ENCODE data around the gene TRAPPC5. TPM values are rescaled to one million over a fixed set of nuclear protein-coding genes. Genes with fewer than 3 reads are reported as not detected.

The TRAPPC5 gene
- total RNA-seq, 1 experiment from 2014 or later, result 101 TPM

DNA sequence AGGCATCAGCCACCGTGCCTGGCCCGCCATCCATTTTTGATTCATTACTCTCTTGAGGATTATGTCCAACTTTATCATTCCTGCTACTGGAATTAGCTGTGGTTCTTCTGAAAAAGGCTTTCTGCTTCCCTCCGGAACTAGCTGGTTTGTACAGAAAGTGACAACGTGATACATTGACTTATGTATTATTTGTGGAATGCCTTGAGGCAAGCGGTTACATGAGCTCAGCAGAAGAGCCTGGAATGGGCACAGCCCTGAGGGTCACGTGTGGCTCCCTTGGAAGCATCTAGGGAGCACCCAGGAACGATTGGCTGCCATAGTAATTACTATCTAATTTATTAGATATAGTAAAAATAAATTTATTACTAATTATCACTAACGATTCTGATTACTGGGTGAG, 26.2 kb upstream of the TRAPPC5 start:
- Histone ChIP-seq H3K9ac (ENCODE audit: low read length) (no peak overlapping the region), H3K4me3 (replicated peaks in 1 of 2; ENCODE audit: low read depth in 1 of 2, low read length in 2 of 2) (no peak overlapping the region), H3K36me3 (ENCODE audit: control insufficient read depth in 1 of 2, insufficient read depth in 2 of 2, low read length in 2 of 2) (no peaks in the 10 kb centered on the region), H3K9me2 (ENCODE audit: insufficient read depth) (no peaks in the 10 kb centered on the region), H3K79me2 (ENCODE audit: insufficient read depth, low read length) (no peaks in the 10 kb centered on the region), H3K27me3 (ENCODE audit: insufficient read depth, low read length) (no peaks in the 10 kb centered on the region), H2AFZ (ENCODE audit: low read depth, low read length, poor library complexity, severe bottlenecking) (no peak overlapping the region), H3K4me2 (ENCODE audit: low read length) (no peak overlapping the region), H3K9me3 (ENCODE audit: control insufficient read depth in 1 of 2, insufficient read depth in 1 of 2, low read depth in 1 of 2, low read length in 2 of 2) (no peaks in the 10 kb centered on the region), H4K20me1 (ENCODE audit: insufficient read depth) (no peaks in the 10 kb centered on the region), H3K27ac (ENCODE audit: low read depth, low read length) (no peak overlapping the region), H3K4me1 (ENCODE audit: control insufficient read depth in 1 of 2, insufficient read depth in 2 of 2, low read length in 2 of 2) (peaks cover 3 to 12% of the 10 kb centered on the region in 2 experiments)
- TF ChIP-seq, protein P1, sequence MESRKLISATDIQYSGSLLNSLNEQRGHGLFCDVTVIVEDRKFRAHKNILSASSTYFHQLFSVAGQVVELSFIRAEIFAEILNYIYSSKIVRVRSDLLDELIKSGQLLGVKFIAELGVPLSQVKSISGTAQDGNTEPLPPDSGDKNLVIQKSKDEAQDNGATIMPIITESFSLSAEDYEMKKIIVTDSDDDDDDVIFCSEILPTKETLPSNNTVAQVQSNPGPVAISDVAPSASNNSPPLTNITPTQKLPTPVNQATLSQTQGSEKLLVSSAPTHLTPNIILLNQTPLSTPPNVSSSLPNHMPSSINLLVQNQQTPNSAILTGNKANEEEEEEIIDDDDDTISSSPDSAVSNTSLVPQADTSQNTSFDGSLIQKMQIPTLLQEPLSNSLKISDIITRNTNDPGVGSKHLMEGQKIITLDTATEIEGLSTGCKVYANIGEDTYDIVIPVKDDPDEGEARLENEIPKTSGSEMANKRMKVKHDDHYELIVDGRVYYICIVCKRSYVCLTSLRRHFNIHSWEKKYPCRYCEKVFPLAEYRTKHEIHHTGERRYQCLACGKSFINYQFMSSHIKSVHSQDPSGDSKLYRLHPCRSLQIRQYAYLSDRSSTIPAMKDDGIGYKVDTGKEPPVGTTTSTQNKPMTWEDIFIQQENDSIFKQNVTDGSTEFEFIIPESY (IDR thresholded peaks at IDR 0.05; ENCODE audit: extremely low read depth, insufficient replicate concordance, low read length), result no peak
- TF ChIP-seq, protein P2, sequence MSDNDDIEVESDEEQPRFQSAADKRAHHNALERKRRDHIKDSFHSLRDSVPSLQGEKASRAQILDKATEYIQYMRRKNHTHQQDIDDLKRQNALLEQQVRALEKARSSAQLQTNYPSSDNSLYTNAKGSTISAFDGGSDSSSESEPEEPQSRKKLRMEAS (IDR thresholded peaks at IDR 0.05), result no peak
- TF ChIP-seq POLR2A (IDR thresholded peaks at IDR 0.05; ENCODE audit: borderline replicate concordance, extremely low read depth, insufficient read depth, insufficient read length) (no peak), CBX3 (IDR thresholded peaks at IDR 0.05; ENCODE audit: low read depth) (no peak), CTCF (IDR thresholded peaks at IDR 0.05 in 2 of 3, conservative IDR thresholded peaks at IDR 0.05 in 1 of 3; ENCODE audit: borderline replicate concordance in 1 of 3, insufficient read depth in 1 of 3, low read depth in 2 of 3, low read length in 2 of 3) (no peak), EZH2phosphoT487 (IDR thresholded peaks at IDR 0.05; ENCODE audit: borderline replicate concordance) (no peak), JUND (IDR thresholded peaks at IDR 0.05) (no peak), CEBPB (IDR thresholded peaks at IDR 0.05; ENCODE audit: low read depth) (no peak), TCF7L2 (IDR thresholded peaks at IDR 0.05; ENCODE audit: borderline replicate concordance, extremely low read depth, insufficient read depth, insufficient read length) (no peak), FOSL1 (IDR thresholded peaks at IDR 0.05; ENCODE audit: low read depth) (no peak), ZNF274 (IDR thresholded peaks at IDR 0.05; ENCODE audit: low read depth, low read length) (no peak), EGR1 (IDR thresholded peaks at IDR 0.05; ENCODE audit: low read depth) (no peak), REST (IDR thresholded peaks at IDR 0.05; ENCODE audit: low read depth) (no peak)
- intact Hi-C loops (cut with micrococcal nuclease), result no loop called here
- ChIA-PET CTCF (interaction anchor here (1.2 kb wide), 1 partner anchor 86 kb away, joined by 5 read pairs; no protein-coding TSS in a partner anchor), RAD21 (ENCODE audit: low non-redundant PET in 1 of 2, low total read pairs in 2 of 2, uncharacterized antibody in 2 of 2, unreplicated experiment in 2 of 2) (no interaction called here), POLR2A (no interaction called here)
- DNase-seq (ENCODE audit: low read depth, low spot score), result no peak
- ATAC-seq, result no peak
- no TSS peak for BruUV-seq (replicated peaks)
